HepG2 (cell line): Measurements from ENCODE around the gene FAM110C.

Source experiments
- HCFC1 ChIP-seq: fragments of 150-350 bp; IDR thresholded peaks from 2 replicates; pipeline ENCODE4 v1.6.1; 2014; ENCODE audit warnings: low read depth, low read length
- JUND ChIP-seq: sonication (generic); formaldehyde crosslinking; IDR thresholded peaks from 2 replicates; pipeline ENCODE4 v1.8.0; 2022; ENCODE audit warnings: mild to moderate bottlenecking, missing genetic modification reagents
- PAWR ChIP-seq: sonication (generic); formaldehyde crosslinking; IDR thresholded peaks from 2 replicates; pipeline ENCODE4 v1.4.0; 2020; ENCODE audit warnings: missing genetic modification reagents, mild to moderate bottlenecking, borderline replicate concordance
- POLR2A ChIP-seq, 2 experiments: IDR thresholded peaks; 2 replicates each; pipeline ENCODE4 v1.6.1; 2011; ENCODE audit warnings: low read depth in 2 of 2, low read length in 2 of 2, mild to moderate bottlenecking in 1 of 2, moderate library complexity in 1 of 2; ENCODE audit not compliant: insufficient read depth in 1 of 2
- SALL1 ChIP-seq: sonication (generic); formaldehyde crosslinking; IDR thresholded peaks from 2 replicates; pipeline ENCODE4 v1.8.0; 2022; ENCODE audit warnings: mild to moderate bottlenecking, missing genetic modification reagents
- TBX3 ChIP-seq: fragments of 450-650 bp; IDR thresholded peaks from 2 replicates; pipeline ENCODE4 v1.6.1; 2017; ENCODE audit warnings: antibody characterized with exemption, mild to moderate bottlenecking, inconsistent platforms, borderline replicate concordance
- ZNF256 ChIP-seq: sonication (generic); formaldehyde crosslinking; conservative IDR thresholded peaks from 2 replicates; pipeline ENCODE4 v1.4.0; 2020; ENCODE audit warnings: missing genetic modification reagents
- ZNF274 ChIP-seq: sonication (generic); formaldehyde crosslinking; IDR thresholded peaks from 2 replicates; pipeline ENCODE4 v1.5.1; 2020; ENCODE audit warnings: mild to moderate bottlenecking, missing genetic modification reagents
- ZNF792 ChIP-seq: IDR thresholded peaks from 2 replicates; pipeline ENCODE4 v1.6.1; 2016
- TF ChIP-seq, protein P1 (sequence below): sonication (generic); formaldehyde crosslinking; IDR thresholded peaks from 2 replicates; pipeline ENCODE4 v1.4.0; 2020; ENCODE audit warnings: missing genetic modification reagents

DNA sequence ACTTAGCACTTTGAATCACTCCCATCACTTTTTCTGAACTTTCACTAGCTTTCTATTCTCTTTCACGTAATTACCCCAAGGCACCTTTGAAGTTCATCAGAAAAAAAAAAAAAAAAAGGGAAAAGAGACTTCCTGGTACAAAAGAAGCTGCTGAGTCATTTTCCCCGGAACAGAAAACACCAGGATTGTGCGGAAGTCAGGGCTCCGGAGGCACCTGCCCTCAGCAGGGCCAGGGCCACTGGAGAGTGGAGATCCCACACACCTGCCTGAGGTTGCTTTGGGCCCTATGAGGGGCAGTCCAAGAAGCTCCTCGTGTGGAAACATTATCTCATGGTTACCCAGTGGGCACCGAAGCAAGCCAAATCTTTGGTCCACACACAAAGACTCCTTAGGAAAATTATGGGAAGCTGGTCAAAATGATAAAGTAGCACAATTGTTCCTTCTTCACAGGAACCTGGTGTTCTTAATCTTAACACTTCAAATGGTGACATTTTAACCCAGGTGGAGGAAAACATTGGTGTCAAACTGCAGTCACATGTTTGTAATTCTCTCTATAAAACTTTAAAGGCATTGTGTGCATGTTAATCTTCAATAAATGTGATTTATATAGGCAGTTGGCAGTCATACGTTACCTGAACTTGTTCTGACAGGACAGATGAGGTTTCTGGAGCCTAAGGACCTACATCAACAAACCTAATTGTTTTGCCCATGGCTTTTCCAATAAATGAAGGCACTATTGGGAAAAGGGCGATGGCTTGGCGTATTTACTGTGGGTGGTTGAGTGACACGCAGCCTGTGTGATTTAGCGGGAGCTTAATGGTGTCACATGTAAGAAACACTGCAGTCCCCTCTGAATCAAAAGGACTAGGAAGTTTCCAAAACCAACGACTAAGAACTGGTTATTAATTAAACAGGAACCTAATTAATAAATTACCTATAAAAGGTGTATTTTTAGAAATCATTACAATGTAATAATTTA lies 23.4 kb upstream of the FAM110C start:
- TF ChIP-seq, protein P1, sequence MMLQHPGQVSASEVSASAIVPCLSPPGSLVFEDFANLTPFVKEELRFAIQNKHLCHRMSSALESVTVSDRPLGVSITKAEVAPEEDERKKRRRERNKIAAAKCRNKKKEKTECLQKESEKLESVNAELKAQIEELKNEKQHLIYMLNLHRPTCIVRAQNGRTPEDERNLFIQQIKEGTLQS (CRISPR knock-in tag), result no peak
- TF ChIP-seq HCFC1, result no peak
- no peak for TF ChIP-seq JUND (CRISPR knock-in tag)
- TF ChIP-seq TBX3, result no peak
- no peak for TF ChIP-seq PAWR (CRISPR knock-in tag)
- TF ChIP-seq SALL1, result no peak
- no peak for TF ChIP-seq ZNF256
- TF ChIP-seq ZNF792, result no peak
- no peak for TF ChIP-seq ZNF274 (CRISPR knock-in tag)
- no peak for TF ChIP-seq POLR2A (IDR thresholded peaks at IDR 0.05; ENCODE audit: insufficient read depth in 1 of 2, low read depth in 2 of 2, low read length in 2 of 2)
